Putamen (tissue), 1 donor: ENCODE data around the gene CSNK1G1.

ENCODE experiments used
- DNase-seq: peaks from one replicate; pipeline ENCODE4 v3.0.0-alpha.2; 2016; ENCODE audit warnings: low spot score

CSNK1G1 gene

GRCh38 chr15:64153480-64154367, 202.2 kb downstream of the CSNK1G1 start:
- DNase-seq = peak; percentile 90

GRCh38 chr15:64152507-64153387, 203.2 kb downstream of the CSNK1G1 start:
- no peak for DNase-seq

GRCh38 chr15:64151727-64152506, 204.1 kb downstream of the CSNK1G1 start, which contains the start of gene SNX22:
Gene SNX22 (plus strand): TSS chr15:64151731. CDS start chr15:64151776, 45 bp downstream.
- no peak for DNase-seq

- no peak for DNase-seq
Measured at GRCh38 chr15:64149893-64150578, 205.9 kb downstream of the CSNK1G1 start.

GRCh38 chr15:64149424-64149823, 206.5 kb downstream of the CSNK1G1 start:
- no peak for DNase-seq

- no peak for DNase-seq
Measured at GRCh38 chr15:64148581-64148980, 207.4 kb downstream of the CSNK1G1 start.

GRCh38 chr15:64148168-64148567, 207.8 kb downstream of the CSNK1G1 start:
- no peak for DNase-seq

GRCh38 chr15:64146885-64147681, 208.9 kb downstream of the CSNK1G1 start:
- no peak for DNase-seq

GRCh38 chr15:64146520-64146884, 209.5 kb downstream of the CSNK1G1 start:
- no peak for DNase-seq

- no peak for DNase-seq
Measured at GRCh38 chr15:64146041-64146440, 209.9 kb downstream of the CSNK1G1 start.

GRCh38 chr15:64144565-64145281, 211.2 kb downstream of the CSNK1G1 start:
- no peak for DNase-seq

- DNase-seq = no peak
Measured at GRCh38 chr15:64144192-64144564, 211.8 kb downstream of the CSNK1G1 start.

- DNase-seq = no peak
Measured at GRCh38 chr15:64143276-64143675, 212.7 kb downstream of the CSNK1G1 start.

GRCh38 chr15:64141798-64142512, 214.0 kb downstream of the CSNK1G1 start:
- DNase-seq = no peak

GRCh38 chr15:64138331-64138941, 217.5 kb downstream of the CSNK1G1 start:
- no peak for DNase-seq

- no peak for DNase-seq
Measured at GRCh38 chr15:64137226-64137833, 218.6 kb downstream of the CSNK1G1 start.

- DNase-seq = no peak
Measured at GRCh38 chr15:64136347-64136746, 219.6 kb downstream of the CSNK1G1 start.

- DNase-seq = peak; percentile 77
Measured at GRCh38 chr15:64134345-64134829, 221.6 kb downstream of the CSNK1G1 start.
